Subcutaneous abdominal adipose tissue (tissue), 5 donors: ENCODE measurements around the gene ZMAT1.
"Not testable (repeated sequence)": the region's sequence is repeated elsewhere in the genome, so short reads cannot be mapped to it uniquely, and the experiment has no call there.

Experiments
- H3K27ac ChIP-seq: one replicate; pipeline ENCODE4 v1.7.0; 2013; ENCODE audit warnings: low read depth, mild to moderate bottlenecking, inconsistent platforms, low read length, moderate library complexity
- H3K27me3 ChIP-seq, 5 donors: one replicate each; pipeline ENCODE4 v1.7.0; 2013; ENCODE audit warnings: low read length in 5 of 5, inconsistent platforms in 1 of 5; ENCODE audit not compliant: control insufficient read depth in 5 of 5, insufficient read depth in 4 of 5
- H3K36me3 ChIP-seq, 5 donors: one replicate each; pipeline ENCODE4 v1.7.0; 2013; ENCODE audit warnings: low read length in 5 of 5; ENCODE audit not compliant: control insufficient read depth in 5 of 5, insufficient read depth in 5 of 5
- H3K4me1 ChIP-seq, 5 donors: one replicate each; pipeline ENCODE4 v1.7.0; 2013; ENCODE audit warnings: low read length in 5 of 5, mild to moderate bottlenecking in 3 of 5, moderate library complexity in 1 of 5; ENCODE audit not compliant: control insufficient read depth in 5 of 5, insufficient read depth in 5 of 5
- H3K4me3 ChIP-seq, 5 donors: one replicate each; pipeline ENCODE4 v1.7.0; 2013; ENCODE audit warnings: low read length in 5 of 5, low read depth in 1 of 5
- H3K9ac ChIP-seq, 5 donors: one replicate each; pipeline ENCODE4 v1.7.0; 2013; ENCODE audit warnings: low read length in 5 of 5, mild to moderate bottlenecking in 4 of 5, moderate library complexity in 3 of 5
- H3K9me3 ChIP-seq, 5 donors: one replicate each; pipeline ENCODE4 v1.7.0; 2013; ENCODE audit warnings: low read length in 5 of 5; ENCODE audit not compliant: control insufficient read depth in 5 of 5
- donor health status: healthy.
- donor health status: healthy.
- donor health status: healthy.
- donor health status: healthy.
- donor health status: healthy.

The ZMAT1 gene

DNA sequence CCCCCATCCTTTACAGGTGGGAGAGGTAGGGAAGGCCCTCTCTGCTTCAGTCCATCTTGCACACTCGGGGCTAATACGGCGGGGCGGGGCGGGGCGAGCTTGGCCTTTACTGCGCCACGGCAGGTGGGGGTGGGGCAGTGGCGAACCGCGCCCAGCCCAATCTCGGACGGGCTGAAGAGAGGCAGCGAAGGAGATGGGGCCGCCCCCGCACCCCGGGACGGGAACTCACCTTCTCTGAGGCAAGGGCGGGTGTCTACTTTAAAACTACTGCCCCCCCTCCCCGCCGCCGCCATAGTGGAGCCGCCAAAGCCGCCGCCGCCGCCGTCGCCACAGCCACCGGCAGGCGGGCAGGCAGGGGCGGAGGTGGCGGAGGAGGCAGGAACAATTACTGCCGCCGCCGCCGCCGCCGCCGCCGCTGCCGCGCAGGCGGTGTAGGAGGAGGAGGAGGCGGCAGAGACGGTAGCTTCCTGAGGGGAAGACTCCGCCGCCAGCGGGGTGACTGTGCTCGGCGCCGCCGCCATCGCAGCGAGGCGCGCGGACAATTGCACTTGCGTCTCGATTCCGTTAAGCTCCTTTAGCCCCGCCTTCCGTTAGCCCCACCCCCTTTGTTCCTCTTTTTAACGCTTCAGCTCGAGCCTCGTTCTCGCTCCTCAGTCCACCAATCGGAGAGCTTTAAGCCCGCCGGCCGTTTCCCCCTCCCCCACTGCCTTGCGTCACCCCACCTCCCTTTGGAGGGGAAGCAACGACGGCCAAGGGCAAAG, at the start of gene ZMAT1:
ZMAT1 (minus strand) TSS at position 540 of the 761 bp plus-strand sequence; CDS start at position 521, 19 bp downstream.
- Histone ChIP-seq H3K4me3 (peak within 1 kb of the TSS; percentile 58 to 67 (median 64)), H3K27me3 (no peaks in the 10 kb centered on the region), H3K9ac (peak within 1 kb of the TSS in 4 of 5 donors; percentile 20 to 43 (median 34)), H3K9me3 (no peaks in the 10 kb centered on the region), H3K4me1 (peaks cover 0 to 6% (median 5%) of the 10 kb centered on the region in 5 donors), H3K36me3 (no peaks in the 10 kb centered on the region), H3K27ac (peak within 1 kb of the TSS; percentile 60)

DNA sequence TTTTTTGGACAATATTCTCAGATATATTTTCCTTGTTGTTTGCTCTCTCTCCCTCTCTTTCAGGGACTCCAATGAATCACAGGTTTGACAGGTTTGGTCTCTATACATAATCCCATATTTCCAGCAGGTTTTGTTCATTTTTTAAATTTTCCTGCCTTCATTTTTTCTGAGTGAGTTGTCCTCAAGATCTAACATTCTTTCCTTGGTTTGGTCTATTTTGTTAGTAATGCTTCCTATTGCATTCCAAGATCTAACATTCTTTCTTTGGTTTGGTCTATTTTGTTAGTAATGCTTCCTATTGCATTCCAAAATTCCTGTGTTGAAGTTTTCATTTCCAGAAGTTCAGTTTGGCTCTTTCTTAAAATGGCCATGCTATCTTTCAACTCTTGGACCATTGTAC, 45.3 kb upstream of the ZMAT1 start:
- no peak overlapping the region for H3K4me3 ChIP-seq
- no peaks in the 10 kb centered on the region for H3K36me3 ChIP-seq
- H3K9me3 ChIP-seq = peaks cover 0 to 4% (median 0%) of the 10 kb centered on the region in 5 donors
- H3K27me3 ChIP-seq = peaks cover 0 to 10% (median 3%) of the 10 kb centered on the region in 5 donors
- H3K4me1 ChIP-seq = no peaks in the 10 kb centered on the region
- no peak overlapping the region for H3K9ac ChIP-seq
- no peak overlapping the region for H3K27ac ChIP-seq

DNA sequence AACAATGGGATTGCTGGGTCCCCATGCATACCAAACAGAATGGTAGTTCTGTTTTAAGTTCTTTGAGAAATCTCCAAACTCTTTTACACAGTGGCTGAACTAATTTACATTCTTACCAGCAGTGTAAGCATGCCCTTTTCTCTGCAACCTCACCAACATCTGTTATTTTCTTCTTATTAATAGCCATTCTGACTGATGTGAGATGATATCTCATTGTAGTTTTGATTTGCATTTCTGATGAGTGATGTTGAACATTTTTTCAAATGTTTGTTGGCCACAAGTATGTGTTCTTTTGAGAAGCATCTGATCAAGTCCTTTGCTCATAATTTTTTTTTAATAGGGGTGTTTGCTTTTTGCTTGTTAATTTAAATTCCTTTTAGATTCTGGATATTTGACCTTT, 41.2 kb upstream of the ZMAT1 start:
- no peaks in the 10 kb centered on the region for H3K36me3 ChIP-seq
- no peak overlapping the region for H3K4me3 ChIP-seq
- peaks cover 0 to 3% (median 0%) of the 10 kb centered on the region in 5 donors for H3K27me3 ChIP-seq
- peaks cover 0 to 4% (median 0%) of the 10 kb centered on the region in 5 donors for H3K9me3 ChIP-seq
- no peak overlapping the region for H3K27ac ChIP-seq
- no peaks in the 10 kb centered on the region for H3K4me1 ChIP-seq
- H3K9ac ChIP-seq = no peak overlapping the region

DNA sequence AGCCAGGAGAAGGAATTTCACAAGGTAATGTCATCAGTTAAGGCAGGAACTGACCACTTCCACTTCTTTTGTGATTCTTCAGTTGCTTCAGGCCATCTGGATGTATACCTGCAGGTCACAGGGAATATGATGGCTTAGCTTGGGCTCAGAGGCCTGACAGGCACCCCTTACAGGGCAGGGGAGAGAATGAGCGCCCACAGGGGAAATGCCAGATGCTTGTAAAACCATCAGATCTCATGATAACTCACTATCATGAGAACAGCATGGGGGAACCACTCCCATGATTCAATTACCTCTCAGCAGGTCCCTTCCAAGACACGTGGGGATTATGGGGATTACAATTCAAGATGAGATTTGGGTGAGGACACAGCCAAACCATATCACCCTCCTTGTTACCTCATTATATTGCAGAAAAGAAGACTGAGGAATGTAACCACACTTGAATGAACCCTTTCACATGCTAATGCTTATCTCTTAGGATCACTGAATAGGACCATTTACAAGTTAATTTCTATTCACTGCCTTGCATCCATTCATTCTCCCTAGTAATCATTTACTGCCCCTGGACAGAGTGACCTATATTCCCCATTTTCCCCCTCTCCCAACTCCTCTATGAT, 33.2 kb upstream of the ZMAT1 start:
- H3K27me3 ChIP-seq, H3K4me1 ChIP-seq, H3K4me3 ChIP-seq, H3K9ac ChIP-seq, H3K36me3 ChIP-seq, H3K27ac ChIP-seq, H3K9me3 ChIP-seq: not testable (repeated sequence)

DNA sequence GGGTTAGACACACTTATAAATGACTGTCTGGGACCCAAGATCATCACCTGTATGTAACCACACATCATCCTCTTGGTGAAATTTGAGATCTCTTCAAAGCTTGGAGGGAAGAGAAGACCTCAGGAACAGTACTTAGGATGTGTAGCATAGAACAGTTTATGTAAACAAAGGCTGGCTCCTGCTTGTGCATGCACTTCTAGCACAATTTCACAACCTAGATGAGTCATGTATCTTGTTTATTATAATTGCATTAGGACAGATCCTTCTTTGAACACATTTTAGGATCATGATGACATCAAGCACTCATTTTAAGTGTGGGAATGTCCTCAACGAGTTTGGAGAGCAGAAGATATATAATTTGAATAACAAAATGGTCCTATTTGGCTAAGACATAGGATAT, 26.3 kb upstream of the ZMAT1 start:
- Histone ChIP-seq H3K9ac (no peak overlapping the region), H3K4me1 (no peaks in the 10 kb centered on the region), H3K36me3 (no peaks in the 10 kb centered on the region), H3K9me3 (peaks cover 0 to 3% (median 0%) of the 10 kb centered on the region in 5 donors), H3K4me3 (no peak overlapping the region), H3K27me3 (peaks cover 0 to 4% (median 0%) of the 10 kb centered on the region in 5 donors), H3K27ac (no peak overlapping the region)

DNA sequence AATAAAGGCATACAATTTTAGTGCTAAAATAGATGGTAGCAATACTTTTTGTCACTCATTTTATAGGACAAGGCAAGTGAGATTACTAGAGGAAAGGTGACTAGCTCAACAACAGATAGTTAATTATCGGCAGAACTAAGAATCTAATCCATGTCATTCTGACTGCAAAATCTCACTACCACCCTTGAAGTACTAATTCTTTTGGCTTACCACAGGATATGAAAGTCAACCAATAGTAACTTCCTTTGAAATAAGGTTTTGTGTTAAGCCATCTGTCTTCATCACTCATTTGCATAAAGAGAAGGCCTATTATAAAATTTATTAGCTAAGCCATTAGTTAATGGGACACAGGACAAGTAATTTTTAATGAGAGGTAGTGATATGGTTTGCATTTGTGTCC, 25.3 kb upstream of the ZMAT1 start:
- H3K9ac ChIP-seq = no peak overlapping the region
- H3K9me3 ChIP-seq = peaks cover 0 to 7% (median under 1%) of the 10 kb centered on the region in 5 donors
- H3K27ac ChIP-seq = no peak overlapping the region
- H3K4me3 ChIP-seq = no peak overlapping the region
- H3K4me1 ChIP-seq = no peaks in the 10 kb centered on the region
- no peaks in the 10 kb centered on the region for H3K36me3 ChIP-seq
- peaks cover 0 to 4% (median 0%) of the 10 kb centered on the region in 5 donors for H3K27me3 ChIP-seq

DNA sequence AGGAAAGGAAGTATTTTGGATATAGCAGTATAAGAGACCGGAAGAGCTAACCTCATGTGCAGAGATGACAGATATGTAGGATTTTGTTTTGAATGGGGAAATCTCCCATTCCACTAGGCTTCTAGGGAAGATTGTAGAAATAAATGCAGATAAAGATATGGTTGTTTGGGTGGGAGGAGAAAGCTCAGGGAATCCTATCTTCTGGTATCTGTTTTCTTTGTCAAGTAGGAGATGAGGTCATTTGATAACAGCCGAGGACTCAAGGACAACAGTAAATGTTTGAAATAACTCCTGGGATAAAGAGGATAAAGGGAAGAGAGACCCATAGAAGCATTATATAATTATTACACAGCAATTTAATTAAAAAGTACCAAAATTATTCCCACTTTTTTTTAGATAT, 24.7 kb upstream of the ZMAT1 start:
- Histone ChIP-seq H3K36me3 (no peaks in the 10 kb centered on the region), H3K27me3 (peaks cover 0 to 4% (median 0%) of the 10 kb centered on the region in 5 donors), H3K4me1 (no peaks in the 10 kb centered on the region), H3K9me3 (peaks cover 0 to 7% (median 3%) of the 10 kb centered on the region in 5 donors), H3K4me3 (no peak overlapping the region), H3K27ac (no peak overlapping the region), H3K9ac (no peak overlapping the region)

DNA sequence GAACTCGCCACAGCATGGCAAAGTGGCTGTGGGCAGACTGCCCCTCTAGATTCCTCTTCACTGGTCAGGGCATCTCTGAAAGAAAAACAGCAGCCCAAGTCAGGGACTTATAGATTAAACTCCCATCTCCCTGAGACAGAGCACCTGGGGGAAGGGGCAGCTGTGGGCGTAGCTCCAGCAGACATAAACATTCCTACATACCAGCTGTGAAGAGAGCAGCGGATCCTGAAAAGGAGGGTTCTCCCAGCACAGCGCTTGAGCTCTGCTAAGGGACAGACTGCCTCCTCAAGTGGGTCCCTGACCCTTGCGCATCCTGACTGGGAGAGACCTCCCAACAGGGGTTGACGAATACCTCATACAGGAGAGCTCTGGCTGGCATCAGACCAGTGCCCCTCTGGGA, 18.8 kb upstream of the ZMAT1 start:
- Histone ChIP-seq H3K27me3 (peaks cover 0 to 16% (median 7%) of the 10 kb centered on the region in 5 donors), H3K9ac (no peak overlapping the region), H3K4me3 (no peak overlapping the region), H3K27ac (no peak overlapping the region), H3K9me3 (peaks cover 0 to 7% (median 3%) of the 10 kb centered on the region in 5 donors), H3K36me3 (no peaks in the 10 kb centered on the region), H3K4me1 (no peaks in the 10 kb centered on the region)

DNA sequence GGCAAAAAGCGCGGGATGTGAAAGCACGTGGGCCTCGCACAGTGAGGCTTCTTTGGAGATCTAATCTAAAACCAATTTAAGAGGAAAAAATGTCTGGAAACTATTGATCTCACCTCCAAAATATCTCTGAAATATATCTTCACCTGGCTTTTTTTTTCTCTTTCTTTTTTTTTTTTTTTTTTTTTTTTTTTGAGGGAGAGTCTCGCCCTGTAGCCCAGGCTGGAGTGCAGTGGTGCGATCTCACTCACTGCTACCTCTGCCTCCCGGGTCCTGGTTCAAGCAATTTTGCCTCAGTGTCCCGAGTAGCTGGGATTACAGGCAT, 383 bp upstream of the ZMAT1 start:
- H3K9me3 ChIP-seq = no peaks in the 10 kb centered on the region
- H3K9ac ChIP-seq = no peak overlapping the region
- no peak overlapping the region for H3K27ac ChIP-seq
- H3K4me3 ChIP-seq = peak overlapping the region in 2 of 5 donors; percentile 61 to 64
- H3K36me3 ChIP-seq = no peaks in the 10 kb centered on the region
- H3K4me1 ChIP-seq = peaks cover 0 to 6% (median 5%) of the 10 kb centered on the region in 5 donors
- H3K27me3 ChIP-seq = no peaks in the 10 kb centered on the region

DNA sequence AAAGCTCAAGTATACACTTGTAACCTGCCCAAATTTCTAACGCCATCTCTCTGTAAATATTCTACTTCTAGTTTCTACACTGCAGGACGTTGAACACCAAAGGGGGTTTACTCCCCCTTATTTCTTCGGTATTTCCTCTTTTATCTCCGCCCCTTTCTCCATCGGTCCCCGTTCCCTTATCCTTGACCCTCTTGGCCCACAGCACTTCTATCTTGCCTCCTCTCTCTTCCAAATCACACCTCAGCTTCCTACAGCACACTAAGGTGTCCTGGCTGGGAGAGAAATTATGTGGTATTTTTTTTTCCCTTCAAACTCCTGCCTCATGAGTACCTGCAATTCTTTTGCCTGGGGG, 715 bp downstream of the ZMAT1 start:
- Histone ChIP-seq H3K36me3 (no peaks in the 10 kb centered on the region), H3K27ac (peak overlapping the region; percentile 60), H3K9me3 (no peaks in the 10 kb centered on the region), H3K9ac (peak overlapping the region in 4 of 5 donors; percentile 20 to 43 (median 34)), H3K27me3 (no peaks in the 10 kb centered on the region), H3K4me1 (peaks cover 0 to 6% (median 5%) of the 10 kb centered on the region in 5 donors), H3K4me3 (peak overlapping the region; percentile 58 to 67 (median 64))
